GM18520 (cell line): ENCODE measurements around the gene DCAF16.
A peak's percentile ranks its signal among the peaks of the same experiment; 100 is the strongest.
"Not testable (repeated sequence)": the region's sequence is repeated elsewhere in the genome, so short reads cannot be mapped to it uniquely, and the experiment has no call there.

Source experiments
- ATAC-seq: cut with Tn5 transposase; IDR thresholded peaks from one replicate; pipeline ENCODE4 v1.9.1; 2021; ENCODE audit not compliant: unreplicated experiment

DCAF16 gene

DNA sequence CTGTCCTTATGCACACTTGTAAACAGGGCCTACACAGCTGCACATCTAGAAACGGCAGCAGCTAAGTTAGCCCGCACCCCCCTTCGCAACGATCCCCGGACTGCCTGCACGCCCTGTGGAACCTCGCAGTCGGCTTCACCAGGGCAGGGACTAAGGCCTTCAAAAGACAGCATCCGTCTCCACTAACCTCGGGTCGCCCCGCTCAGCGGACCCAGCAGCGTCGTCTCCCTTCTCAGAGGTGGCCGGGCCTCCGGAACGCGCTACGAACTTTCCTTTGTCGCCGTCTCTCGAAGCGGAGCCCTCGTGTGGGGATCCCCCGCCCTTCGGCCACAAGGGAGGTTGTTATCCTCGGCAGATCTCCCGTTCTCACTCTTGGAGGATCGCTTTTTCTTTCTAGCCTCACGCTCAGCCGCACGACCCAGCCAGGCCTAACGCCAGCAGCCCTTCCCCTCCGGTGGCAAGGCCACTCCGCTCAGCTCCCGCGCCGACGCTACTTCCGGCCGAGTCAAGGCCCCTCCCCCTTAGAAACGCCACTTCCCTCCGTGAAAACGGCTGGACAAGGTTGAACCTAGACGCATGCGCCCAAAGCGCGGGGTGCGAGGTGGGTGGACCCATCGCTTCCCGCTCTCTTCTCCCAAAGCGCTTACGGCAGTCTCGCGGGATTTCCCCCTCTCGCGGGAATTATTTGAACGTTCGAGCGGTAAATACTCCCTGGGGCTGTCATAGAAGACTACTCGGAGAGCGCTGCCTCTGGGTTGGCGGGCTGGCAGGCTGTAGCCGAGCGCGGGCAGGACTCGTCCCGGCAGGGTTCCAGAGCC, at the start of gene DCAF16, which contains the start of gene NCAPG:
Gene DCAF16 (minus strand): TSS at position 498 of the 818 bp plus-strand sequence. CDS start 6,616 bp downstream, outside the sequence.
Gene NCAPG (plus strand): TSS at position 720 of the 818 bp plus-strand sequence. CDS start 99 bp downstream, outside the sequence.
- peak; percentile 79 for ATAC-seq

DNA sequence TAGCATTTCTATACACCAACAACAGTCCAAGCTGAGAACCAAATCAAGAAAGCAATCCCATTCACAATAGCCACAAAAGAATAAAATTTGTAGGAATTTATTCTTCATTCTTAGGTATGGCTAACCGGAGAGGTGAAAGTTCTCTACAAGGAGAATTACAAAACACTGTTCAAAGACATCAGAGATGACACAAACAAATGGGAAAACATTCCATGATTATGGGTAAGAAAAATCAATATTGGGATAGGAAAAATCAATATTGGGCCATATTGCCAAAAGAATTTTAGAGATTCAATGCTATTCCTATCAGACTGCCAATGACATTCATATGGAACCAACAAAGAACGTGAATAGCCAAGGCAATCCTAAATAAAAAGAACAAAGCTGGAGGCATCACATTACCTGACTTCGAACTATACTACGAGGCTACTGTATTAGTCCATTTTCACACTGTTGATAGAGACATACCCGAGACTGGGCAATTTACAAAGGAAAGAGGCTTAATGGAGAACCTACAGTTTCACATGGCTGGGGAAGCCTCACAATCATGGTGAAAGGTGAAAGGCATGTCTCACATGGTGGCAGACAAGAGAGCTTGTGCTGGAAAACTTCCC, 49.3 kb upstream of the DCAF16 start:
- no peak for ATAC-seq

DNA sequence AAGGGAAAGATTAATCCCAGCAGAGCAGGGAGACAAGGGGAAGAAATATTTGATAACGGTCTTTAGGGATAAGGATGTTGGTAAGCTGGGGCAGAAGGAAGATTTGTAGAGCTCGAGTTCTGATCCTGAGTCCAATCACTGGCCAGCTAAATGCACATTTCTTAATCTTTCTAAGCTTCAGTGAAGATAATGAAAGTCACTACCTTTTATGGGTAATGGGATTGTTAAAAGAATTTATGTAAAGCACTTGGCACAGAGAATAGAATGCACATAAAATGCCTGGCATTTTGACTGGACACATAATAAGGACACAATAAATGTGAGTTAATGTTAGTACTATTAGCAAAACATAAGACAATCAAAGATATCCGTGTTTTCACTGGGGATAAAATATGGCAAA, 43.5 kb upstream of the DCAF16 start:
- ATAC-seq = no peak

DNA sequence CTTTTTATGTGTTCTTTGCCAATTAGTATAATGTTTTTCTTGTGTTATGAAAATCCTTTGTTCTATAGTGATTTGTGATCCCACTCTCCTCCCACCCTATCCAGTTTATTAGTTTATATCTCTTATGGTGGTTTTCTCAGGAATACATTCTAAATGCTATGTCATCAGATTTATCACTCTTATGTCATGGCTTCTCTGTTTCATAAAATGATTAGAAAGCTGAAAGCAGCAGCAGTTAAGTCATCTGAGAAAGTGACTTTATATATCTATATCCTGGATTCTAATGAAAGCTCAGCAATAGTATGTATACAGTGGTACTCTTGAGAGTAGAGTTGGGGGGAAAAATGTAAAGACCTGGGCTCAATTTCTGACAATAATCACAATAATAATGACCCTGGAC, 41.4 kb upstream of the DCAF16 start:
- no peak for ATAC-seq

DNA sequence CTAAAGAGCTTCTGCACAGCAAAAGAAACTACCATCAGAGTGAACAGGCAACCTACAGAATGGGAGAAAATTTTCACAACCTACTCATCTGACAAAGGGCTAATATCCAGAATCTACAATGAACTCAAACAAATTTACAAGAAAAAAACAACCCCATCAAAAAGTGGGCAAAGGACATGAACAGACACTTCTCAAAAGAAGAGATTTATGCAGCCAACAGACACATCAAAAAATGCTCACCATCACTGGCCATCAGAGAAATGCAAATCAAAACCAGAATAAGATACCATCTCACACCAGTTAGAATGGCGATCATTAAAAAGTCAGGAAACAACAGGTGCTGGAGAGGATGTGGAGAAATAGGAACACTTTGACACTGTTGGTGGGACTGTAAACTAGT, 39.7 kb upstream of the DCAF16 start:
- ATAC-seq = not testable (repeated sequence)

DNA sequence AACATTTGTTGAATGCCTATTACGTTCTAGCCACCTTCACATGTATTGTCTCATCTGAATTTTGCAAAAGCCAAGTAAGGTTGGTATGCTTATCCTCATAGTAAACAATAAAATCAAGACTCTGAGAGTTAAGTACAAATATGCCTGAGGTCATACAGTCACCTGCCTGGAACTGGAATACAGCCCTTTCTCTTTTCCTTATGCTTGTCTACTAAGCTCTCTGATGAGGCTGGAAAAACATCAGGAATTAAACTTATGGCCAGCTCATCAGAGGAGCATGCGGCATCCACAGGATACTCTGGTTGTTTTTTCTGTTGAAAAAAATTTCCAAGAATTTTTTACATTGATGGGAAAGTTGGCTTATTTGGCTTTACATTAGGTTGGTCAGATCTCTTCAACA, 35.7 kb upstream of the DCAF16 start:
- no peak for ATAC-seq

DNA sequence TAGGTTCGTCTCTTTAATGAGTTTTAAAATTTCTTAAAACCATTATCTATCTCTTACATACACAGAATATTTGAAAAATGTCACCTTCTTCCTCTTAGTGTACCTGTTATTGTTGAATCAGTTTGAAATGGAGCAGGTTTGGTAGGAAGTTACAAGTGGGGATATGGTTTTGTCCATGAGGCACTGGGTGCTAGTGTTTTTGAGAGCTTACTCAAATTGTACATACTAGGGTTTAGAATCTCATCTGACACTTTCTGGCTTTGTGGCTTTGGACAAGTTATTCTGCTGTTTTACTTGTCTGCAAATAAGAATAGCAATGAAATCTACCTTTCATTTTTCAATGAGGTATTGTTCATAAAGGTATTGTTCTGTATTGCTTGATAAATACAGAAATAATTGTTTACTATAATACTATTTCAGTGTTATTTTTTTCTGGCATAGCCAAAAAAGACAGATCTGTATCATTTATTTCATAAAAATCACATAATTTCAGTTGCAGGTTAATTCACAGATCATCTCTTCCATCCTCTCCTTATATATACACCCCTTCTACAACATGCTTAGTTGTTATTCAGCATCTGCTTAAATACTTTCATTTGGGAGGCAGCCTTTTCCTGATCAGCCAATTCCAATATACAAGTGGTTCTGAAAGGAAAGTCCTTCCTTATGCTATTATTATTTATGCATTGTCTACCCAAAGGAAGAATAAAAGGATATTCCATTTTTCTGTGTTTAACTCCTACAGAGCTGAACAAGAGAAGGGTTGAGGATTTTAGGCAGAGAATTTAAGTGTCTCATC, 13.5 kb upstream of the DCAF16 start:
- ATAC-seq = no peak

DNA sequence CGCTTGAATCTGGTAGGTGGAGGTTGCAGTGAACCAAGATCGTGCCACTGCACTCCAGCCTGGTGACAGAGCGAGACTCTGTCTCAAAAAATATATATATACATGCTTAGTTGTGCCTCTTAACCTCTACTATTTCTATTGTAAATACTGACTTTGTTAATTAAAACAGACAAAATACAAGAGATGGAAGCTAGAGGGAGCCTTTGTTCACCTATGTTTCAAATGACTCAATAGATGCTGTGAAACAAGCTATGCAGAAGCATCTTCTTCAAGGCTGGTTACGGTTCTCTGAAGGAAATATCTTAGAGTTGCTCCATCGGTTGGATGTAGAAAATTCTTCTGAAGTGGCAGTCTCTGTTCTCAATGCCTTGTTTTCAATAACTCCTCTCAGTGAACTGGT, 6.5 kb upstream of the DCAF16 start:
- peak; percentile 81 for ATAC-seq

DNA sequence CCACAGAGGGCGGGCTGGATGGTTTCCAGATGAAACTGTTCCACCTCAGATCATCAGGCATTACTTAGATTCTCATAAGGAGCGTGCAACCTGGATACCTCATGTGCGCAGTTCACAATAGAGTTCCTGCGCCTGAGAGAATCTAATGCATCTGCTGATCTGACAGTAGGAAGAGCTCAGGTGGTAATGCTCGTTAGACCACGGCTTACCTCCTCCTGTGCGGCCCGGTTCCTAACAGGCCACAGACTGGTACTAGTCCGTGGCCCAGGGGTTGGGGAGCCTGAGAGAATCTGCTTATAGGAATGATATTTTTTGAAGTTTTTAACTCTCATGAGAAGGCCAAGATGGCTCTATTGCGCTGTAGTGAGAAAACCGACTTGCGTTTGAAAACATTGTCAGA, 5.6 kb upstream of the DCAF16 start:
- no peak for ATAC-seq

DNA sequence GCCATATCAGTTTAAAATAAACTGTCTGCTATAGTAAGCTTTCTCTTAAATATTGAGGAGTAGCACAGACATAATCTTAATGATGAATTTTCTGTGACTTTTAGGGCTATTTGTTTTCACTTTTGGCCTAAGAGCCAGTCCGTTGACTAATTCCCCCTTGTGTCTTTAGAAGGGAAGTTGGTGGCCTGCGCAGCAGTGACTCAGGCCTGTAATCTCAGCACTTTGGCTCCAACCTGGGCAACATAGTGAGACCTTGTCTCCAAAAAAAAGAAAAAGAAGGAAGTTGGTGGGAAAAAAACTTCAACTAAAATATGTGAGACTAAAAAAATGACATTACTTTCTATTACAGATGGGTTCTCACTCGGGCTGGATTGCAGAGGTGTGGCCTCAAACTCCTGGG, 3.6 kb upstream of the DCAF16 start:
- no peak for ATAC-seq

DNA sequence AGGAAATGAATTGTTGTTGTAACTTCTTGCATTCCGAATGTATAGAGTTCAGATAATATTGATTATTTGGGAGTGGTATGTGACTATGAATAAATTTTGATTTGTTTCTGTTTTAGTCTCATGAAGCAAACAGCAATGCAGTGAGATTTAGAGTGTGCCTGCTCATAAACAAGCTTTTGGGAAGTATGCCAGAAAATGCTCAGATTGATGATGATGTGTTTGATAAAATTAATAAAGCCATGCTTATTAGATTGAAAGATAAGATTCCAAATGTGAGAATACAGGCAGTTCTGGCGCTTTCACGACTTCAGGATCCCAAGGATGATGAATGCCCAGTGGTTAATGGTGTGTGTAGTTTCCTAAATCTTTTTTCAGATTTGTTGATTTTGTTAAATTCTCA, 2.2 kb upstream of the DCAF16 start:
- no peak for ATAC-seq

DNA sequence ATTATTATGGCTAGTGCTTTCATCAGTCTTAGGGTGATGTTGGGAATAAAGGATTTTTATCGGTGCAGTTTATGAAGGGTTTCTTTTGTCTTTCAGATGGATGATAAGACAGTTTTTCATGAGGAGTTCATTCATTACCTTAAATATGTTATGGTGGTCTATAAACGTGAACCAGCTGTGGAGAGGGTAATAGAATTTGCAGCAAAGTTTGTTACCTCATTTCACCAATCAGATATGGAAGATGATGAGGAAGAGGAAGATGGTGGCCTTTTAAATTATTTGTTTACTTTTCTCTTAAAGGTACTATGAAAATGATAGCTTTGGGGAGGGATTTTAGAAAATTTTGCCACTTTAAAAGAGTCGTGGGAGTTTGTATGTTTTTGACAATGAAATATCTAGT, 1.6 kb upstream of the DCAF16 start:
- ATAC-seq = no peak

DNA sequence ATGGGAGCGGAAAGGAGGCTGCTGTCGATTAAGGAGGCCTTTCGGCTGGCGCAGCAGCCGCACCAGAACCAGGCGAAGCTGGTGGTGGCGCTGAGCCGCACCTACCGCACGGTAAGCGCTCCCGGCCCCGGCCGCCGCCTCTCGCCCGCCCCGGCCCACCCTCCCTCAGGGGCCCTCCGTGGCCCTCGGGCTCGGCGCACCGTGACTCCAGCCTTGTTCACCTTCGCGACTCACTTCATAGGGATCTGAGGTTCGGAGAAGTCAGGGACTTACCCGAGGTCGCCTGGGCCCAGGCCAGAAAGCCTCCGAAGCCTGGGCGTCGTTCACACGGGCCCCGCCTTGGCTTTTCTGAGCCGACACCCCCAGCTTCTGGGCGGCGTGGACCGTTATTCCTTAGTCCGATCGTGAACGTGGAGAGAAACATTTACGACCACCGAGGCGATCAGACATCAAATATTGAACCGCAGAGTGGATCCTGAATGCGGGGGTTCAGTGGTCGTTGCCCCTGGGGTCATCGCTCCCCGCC, 584 bp upstream of the DCAF16 start:
- ATAC-seq = peak; percentile 5

DNA sequence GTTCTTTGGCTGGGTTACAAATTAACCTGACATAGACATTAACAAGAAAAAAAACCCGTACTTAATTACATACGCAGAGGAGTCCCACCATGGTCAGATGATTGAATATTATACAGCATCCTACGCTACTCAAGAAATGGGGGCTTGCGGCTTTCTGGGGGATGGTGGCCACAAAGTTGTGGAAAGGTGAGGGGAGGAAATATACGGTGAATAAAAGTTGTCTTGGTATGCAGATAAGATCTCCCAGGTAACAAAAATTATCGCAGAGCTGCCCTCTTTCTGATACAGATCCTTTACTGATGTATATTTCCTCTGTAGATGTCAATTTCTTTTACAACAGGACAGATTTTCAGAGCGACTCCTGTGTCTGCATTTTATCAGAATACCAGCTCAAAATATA, 890 bp downstream of the DCAF16 start:
- ATAC-seq = no peak

DNA sequence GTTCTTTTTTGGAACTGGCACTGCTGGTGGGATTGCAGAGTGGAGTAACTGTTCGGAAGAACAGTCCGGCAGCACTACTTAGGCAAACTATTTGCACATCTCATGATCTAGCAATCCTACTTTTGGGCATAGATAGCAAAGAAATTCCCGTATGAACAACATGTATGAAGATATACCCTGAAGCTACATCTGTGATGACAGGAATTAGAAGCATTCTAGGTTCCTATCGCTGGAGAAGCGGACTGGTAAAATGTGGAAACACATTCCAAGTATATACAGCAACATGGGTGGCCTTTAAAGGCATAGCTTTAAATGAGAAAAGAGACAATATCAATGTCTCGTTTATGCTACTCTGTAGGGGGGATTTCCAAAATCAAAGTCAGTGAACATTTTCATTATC, 3.1 kb downstream of the DCAF16 start:
- ATAC-seq = no peak

DNA sequence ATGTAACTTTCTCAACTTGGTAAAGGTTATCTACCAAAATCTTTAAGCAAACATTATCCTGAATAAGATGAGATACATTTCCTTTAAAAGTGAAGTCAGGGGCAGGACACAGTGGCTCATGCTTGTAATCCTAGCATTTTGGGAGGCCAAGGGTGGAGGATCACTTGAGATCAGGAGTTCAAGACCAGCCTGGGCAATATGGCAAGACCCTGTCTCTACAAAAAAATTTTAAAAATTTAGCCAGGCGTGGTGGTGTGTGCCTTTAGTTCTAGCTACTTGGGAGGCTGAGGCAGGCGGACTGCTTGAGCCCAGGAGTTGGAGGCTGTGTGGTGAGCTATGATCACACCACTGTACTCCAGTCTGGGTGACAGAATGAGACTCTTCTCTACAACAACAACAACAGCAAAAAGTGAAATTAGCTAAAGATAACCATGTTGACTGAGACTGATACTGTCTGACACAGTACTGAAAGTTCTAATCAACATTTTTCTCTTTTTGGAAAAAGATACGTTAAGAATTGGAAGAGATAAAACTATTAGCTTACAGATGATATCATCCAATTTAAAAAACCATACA, 4.9 kb downstream of the DCAF16 start:
- ATAC-seq = no peak

DNA sequence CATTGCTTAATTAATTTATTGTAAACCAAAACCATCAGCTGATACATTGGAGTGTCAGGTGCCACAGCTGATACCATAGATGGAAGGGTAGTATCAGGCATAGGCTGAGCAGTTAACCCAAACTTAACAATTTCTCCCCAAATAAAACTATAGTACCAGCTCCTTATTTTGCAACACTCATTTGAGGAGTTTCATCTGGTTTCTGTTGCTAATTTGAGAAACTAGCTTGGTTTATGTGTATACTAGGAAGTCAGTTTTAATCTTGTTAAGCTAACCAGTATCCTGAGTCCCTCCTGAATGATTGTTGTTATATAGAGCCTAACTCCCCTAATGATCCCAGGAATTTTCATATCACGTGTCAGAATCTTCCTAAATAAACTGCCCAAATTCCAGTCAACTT, 12.7 kb downstream of the DCAF16 start:
- ATAC-seq = no peak

DNA sequence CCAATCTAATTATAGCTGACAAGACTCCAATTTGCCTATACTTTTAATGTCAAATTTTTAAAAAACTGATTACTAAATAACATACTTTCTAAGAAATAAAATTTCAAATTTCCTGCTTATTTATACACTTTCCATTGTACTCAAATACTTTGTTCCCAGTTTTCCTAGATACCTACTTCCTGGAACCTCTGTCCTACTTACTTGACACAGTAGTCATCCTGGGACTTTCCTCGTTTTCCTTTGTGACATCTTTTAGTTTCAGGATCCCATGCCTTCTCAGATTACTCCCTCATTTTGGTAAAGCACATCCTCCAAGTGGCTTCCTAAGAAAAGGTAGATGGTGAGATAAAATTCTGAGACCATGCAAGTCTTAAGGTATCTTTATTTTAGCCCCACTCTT, 15.8 kb downstream of the DCAF16 start:
- ATAC-seq = no peak

DNA sequence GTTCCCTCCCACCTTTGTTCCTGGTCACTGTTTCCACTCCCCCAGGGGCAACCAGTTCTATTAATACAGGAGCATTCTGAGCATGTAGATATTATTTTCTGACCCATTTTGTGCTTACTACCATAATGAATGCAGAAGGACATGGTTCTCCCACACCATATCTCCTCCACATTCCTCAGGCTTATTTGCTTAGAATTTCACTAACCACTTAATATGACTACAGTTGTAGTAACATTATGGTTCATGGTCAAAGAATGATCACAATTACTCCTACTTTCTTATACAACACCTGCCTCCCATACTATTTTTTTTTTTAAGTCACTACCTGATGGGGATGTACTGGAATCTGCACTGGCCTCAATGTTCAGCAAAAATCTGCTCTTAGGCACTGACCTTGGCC, 21.6 kb downstream of the DCAF16 start:
- ATAC-seq = no peak

DNA sequence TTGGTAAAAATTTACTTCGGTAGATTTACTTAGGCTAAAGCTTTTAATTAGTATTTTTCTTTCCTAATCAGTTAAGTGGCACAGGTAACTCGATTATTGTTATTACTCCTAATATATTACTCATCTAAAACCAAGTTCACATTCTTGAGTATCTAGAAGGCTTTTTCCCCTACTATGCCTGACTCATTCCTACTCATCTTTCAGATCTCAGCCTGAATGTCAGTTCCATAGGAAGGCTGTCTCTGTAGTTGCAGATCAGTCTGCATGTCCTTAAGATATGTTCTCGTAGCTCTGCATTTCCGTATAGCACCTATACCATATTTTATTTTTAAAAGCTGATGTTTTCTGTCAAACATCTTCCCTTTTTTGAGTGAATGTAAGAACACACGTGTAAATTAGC, 23.2 kb downstream of the DCAF16 start:
- ATAC-seq = no peak

DNA sequence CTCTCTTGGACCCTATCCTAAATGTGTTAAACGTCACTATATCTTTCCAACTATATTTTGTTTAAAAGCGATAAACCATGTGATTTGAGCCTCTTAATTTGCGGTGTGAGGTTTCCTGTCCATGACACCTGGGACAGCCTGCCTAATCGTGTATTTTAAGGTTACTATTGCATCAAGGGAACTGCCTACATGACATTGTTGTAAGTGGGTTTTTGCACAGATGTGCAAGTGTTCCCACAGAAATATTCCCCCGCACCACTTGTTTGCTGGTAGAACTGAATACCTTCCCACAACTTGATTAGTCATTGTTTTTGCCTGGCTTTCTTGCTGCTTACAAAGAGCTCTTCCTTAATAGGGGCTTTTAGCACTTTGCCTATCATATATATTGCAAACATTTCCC, 24.0 kb downstream of the DCAF16 start:
- ATAC-seq = no peak
